ENCODE data around the gene CDCP1.

The CDCP1 gene

DNA sequence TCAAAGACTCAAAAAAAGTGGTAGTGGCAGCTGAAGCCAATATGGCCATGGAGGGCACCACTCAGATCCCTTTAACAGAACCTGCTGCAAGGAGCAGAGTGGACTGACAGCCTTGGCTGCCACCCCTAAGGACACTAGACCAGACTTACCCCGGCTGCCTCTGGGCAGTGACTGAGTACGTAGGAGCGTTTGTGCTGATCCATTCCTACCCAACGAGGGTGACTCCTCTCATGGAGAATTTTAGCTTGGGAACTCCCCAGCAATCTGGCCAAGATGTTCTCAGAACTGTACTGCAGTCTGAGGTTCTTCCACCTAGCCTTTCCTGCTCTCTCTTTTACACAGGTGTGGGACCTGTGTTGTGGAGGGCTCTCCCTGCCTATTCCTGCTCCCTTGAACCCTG lies 97.9 kb downstream of the CDCP1 start:
- TF ChIP-seq, protein P1, sequence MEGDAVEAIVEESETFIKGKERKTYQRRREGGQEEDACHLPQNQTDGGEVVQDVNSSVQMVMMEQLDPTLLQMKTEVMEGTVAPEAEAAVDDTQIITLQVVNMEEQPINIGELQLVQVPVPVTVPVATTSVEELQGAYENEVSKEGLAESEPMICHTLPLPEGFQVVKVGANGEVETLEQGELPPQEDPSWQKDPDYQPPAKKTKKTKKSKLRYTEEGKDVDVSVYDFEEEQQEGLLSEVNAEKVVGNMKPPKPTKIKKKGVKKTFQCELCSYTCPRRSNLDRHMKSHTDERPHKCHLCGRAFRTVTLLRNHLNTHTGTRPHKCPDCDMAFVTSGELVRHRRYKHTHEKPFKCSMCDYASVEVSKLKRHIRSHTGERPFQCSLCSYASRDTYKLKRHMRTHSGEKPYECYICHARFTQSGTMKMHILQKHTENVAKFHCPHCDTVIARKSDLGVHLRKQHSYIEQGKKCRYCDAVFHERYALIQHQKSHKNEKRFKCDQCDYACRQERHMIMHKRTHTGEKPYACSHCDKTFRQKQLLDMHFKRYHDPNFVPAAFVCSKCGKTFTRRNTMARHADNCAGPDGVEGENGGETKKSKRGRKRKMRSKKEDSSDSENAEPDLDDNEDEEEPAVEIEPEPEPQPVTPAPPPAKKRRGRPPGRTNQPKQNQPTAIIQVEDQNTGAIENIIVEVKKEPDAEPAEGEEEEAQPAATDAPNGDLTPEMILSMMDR (conservative IDR thresholded peaks at IDR 0.05; ENCODE audit: control insufficient read depth, insufficient read depth, low read depth, low read length): no peak
- peak; percentile 48 for DNase-seq (ENCODE audit: low read depth)
- no peak overlapping the region for H3K4me3 ChIP-seq (ENCODE audit: control insufficient read depth, low read depth, low read length)

DNA sequence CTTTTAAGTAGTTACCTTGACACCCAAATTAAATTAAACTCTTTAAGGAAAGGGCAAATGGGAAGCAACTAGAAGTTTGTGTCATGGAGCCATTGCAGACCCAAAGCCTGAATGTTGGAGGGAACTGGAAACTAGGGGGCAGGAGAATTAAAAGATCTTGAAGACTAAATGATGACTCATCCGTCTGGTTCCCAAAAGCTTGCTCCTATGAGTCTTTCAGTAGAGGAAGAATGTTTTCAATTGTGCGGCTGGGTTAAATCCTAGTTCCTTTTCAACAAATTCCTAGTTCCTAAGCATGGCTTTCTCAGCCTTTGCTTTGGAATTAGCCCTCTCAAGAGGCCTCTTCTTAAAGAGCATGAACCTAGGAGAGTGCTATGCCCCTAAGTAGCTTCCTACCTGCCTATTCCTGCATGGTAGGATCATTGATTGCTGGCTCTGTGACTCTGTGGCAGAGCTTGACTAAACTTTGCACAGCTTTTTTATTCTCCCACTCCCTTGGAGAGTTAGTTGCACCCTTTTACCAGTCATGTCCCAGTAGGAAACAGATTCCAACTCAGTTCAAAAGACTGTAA lies 102.4 kb downstream of the CDCP1 start:
- H3K4me3 ChIP-seq (ENCODE audit: control insufficient read depth, low read depth, low read length): no peak overlapping the region
- DNase-seq (ENCODE audit: low read depth): peak; percentile 95
- TF ChIP-seq, protein P1 (conservative IDR thresholded peaks at IDR 0.05; ENCODE audit: control insufficient read depth, insufficient read depth, low read depth, low read length): peak; percentile 56

- H3K4me3 ChIP-seq (ENCODE audit: control insufficient read depth, low read depth, low read length): no peak overlapping the region
- TF ChIP-seq, protein P1 (conservative IDR thresholded peaks at IDR 0.05; ENCODE audit: control insufficient read depth, insufficient read depth, low read depth, low read length): no peak
- DNase-seq (ENCODE audit: low read depth): no peak
Observed at GRCh38 chr3:45042162-45042561, 104.0 kb downstream of the CDCP1 start.

DNA sequence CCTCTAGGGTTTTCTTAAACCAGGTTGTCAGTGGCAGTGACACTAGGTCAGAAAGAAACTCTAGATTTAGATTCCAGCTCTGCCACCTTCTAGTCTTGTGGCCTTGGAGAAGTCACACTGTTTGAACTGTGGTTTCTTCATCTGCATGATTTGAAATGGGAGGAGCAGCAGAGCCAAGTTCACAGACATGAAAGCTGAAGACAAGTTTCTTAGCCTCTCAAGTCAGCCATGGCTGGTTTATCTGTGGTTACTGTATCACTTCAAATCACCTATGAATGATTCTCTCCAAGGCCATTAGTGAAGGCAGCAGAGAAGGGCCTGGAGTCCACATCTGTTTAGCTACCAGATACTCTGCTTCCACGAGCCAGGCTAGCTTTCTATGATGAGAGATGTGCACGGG lies 104.5 kb downstream of the CDCP1 start:
- DNase-seq (ENCODE audit: low read depth): no peak
- no peak overlapping the region for H3K4me3 ChIP-seq (ENCODE audit: control insufficient read depth, low read depth, low read length)
- TF ChIP-seq, protein P1 (conservative IDR thresholded peaks at IDR 0.05; ENCODE audit: control insufficient read depth, insufficient read depth, low read depth, low read length): no peak

DNA sequence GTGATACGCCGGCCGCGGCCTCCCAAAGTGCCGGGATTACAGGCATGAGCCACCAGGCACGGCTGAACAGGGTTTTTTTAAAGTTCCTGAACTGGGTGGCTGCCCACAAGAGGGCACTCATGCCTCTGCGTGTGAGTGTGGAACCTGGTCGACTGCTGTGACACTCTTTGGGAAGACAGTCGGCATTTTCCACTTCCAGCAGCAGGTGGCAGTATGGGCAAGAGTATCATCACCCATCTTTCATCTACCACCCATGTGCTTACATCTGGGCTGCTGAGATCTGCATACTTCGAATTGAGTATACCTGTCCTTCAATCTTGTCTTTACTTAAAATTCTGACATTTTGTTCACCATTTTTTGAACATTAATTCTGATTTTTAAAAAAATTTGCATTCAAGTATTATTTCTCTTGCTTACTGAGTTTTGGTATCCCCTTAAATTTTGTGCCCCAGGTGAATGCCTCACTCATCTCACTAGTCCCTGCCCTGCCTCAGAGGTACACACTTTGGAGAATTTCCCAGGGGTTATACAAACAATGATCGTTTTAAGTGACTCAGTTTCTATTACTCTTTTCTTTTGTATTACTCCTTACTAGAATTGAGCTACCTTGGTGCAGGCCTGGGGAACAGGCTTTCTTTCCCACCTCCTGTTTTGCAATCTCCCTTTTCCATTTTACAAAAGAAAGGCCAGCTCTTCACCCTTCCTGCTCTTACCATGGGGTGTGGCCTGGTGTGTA lies 108.3 kb downstream of the CDCP1 start:
- TF ChIP-seq, protein P1 (conservative IDR thresholded peaks at IDR 0.05; ENCODE audit: control insufficient read depth, insufficient read depth, low read depth, low read length): peak; percentile 95
- peak; percentile 94 for DNase-seq (ENCODE audit: low read depth)
- no peak overlapping the region for H3K4me3 ChIP-seq (ENCODE audit: control insufficient read depth, low read depth, low read length)

- peak overlapping the region; percentile 31 for H3K4me3 ChIP-seq (ENCODE audit: control insufficient read depth, low read depth, low read length)
- DNase-seq (ENCODE audit: low read depth): peak; percentile 34
Observed at GRCh38 chr3:45035441-45036301, 110.5 kb downstream of the CDCP1 start.

More at GRCh38 chr3:45035441-45036301, 110.5 kb downstream of the CDCP1 start:
- TF ChIP-seq, protein P1 (conservative IDR thresholded peaks at IDR 0.05; ENCODE audit: control insufficient read depth, insufficient read depth, low read depth, low read length): no peak
